DOHH2 (cell line): ENCODE results near the gene HS3ST5.

ENCODE experiments used
- H3F3A ChIP-seq: fragments of 200-600 bp; sonication (generic), shearing (Covaris generic); 2 replicates; pipeline ENCODE4 v1.6.0; 2016; ENCODE audit warnings: antibody characterized with exemption, mild to moderate bottlenecking; ENCODE audit not compliant: control insufficient read depth, insufficient read depth
- H3K27ac ChIP-seq: fragments of 200-600 bp; sonication (generic); 2 replicates; pipeline ENCODE4 v1.5.1; 2014; ENCODE audit warnings: low read depth, mild to moderate bottlenecking, low read length, moderate library complexity
- H3K27me3 ChIP-seq: fragments of 200-600 bp; sonication (generic); 2 replicates; pipeline ENCODE4 v1.6.1; 2014; ENCODE audit warnings: mild to moderate bottlenecking, low read length, mixed read lengths; ENCODE audit not compliant: control insufficient read depth
- H3K36me3 ChIP-seq: fragments of 200-600 bp; sonication (generic); 2 replicates; pipeline ENCODE4 v1.6.1; 2014; ENCODE audit warnings: mild to moderate bottlenecking, low read length, moderate library complexity, mixed read lengths; ENCODE audit not compliant: control insufficient read depth
- H3K4me1 ChIP-seq: fragments of 200-600 bp; sonication (generic); 2 replicates; pipeline ENCODE4 v1.6.1; 2014; ENCODE audit warnings: mild to moderate bottlenecking, low read length, mixed read lengths; ENCODE audit not compliant: control insufficient read depth
- H3K4me2 ChIP-seq: fragments of 200-600 bp; sonication (generic); 2 replicates; pipeline ENCODE4 v1.6.0; 2014; ENCODE audit warnings: mild to moderate bottlenecking, low read length, moderate library complexity
- H3K4me3 ChIP-seq: fragments of 200-600 bp; sonication (generic); 2 replicates; pipeline ENCODE4 v1.5.1; 2014; ENCODE audit warnings: mild to moderate bottlenecking, low read length, mixed read lengths
- H3K79me2 ChIP-seq: fragments of 200-600 bp; sonication (generic); 2 replicates; pipeline ENCODE4 v1.6.1; 2014; ENCODE audit warnings: mild to moderate bottlenecking, low read length, mixed read lengths; ENCODE audit not compliant: control insufficient read depth
- H3K9me2 ChIP-seq: fragments of 200-600 bp; sonication (generic); replicated peaks from 2 replicates; pipeline ENCODE4 v1.6.1; 2014; ENCODE audit warnings: mild to moderate bottlenecking, low read length, mixed read lengths; ENCODE audit not compliant: control insufficient read depth
- H3K9me3 ChIP-seq: fragments of 200-600 bp; sonication (generic); 2 replicates; pipeline ENCODE4 v1.6.1; 2014; ENCODE audit warnings: antibody characterized with exemption, low read length, mixed read lengths; ENCODE audit not compliant: control insufficient read depth, insufficient read depth
- H4K20me1 ChIP-seq: fragments of 200-600 bp; sonication (generic); 2 replicates; pipeline ENCODE4 v1.6.0; 2014; ENCODE audit warnings: low read depth, mild to moderate bottlenecking, antibody characterized with exemption, low read length, moderate library complexity; ENCODE audit not compliant: control insufficient read depth, insufficient read depth
- CTCF ChIP-seq: fragments of 200-600 bp; sonication (generic); IDR thresholded peaks from one replicate; pipeline ENCODE4 v1.5.1; 2014; ENCODE audit warnings: antibody characterized with exemption, mild to moderate bottlenecking, low read depth, low read length; ENCODE audit not compliant: poor library complexity, severe bottlenecking
- EZH2phosphoT487 ChIP-seq: fragments of 200-600 bp; sonication (generic); IDR thresholded peaks from 2 replicates; pipeline ENCODE4 v1.6.1; 2017; ENCODE audit warnings: borderline replicate concordance, mild to moderate bottlenecking, antibody characterized with exemption, low read length, moderate library complexity, mixed read lengths

HS3ST5 gene

DNA sequence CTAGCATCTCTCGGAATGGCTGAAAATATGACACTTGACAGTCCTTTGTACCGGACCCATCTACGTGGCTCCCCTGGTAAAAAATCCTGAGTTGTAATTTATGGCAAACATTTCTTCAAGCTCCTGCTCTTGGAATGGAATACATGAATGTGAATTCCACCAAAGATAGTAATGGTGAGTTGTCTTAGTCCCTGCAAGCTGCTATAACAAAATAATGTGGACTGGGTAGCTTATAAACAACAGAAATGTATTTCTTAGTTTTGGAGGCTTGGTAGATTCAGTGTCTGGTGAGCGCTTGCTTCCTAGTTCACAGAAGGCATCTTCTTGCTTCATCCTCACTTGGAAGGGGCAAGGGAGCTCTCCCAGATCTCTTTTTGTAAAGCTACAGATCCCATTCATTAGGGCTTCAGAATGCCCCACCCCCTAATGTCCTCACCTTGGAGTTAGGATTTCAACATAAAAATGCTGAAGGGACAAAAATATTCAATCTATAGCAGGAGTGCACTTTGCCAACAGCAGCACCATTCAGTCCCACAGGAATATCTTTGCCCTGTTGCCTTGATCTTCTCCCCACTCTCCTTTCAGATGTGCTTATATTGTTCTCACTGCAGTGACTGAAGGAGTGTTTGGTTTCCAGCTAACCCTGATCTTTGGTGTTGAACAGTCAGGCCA, 204.1 kb downstream of the HS3ST5 start:
- Histone ChIP-seq H3F3A (no peaks in the 10 kb centered on the region), H3K4me2 (no peak overlapping the region), H3K27ac (no peak overlapping the region), H3K9me3 (no peaks in the 10 kb centered on the region), H3K9me2 (no peaks in the 10 kb centered on the region), H3K4me1 (no peaks in the 10 kb centered on the region), H3K27me3 (no peaks in the 10 kb centered on the region), H3K36me3 (no peaks in the 10 kb centered on the region), H3K4me3 (no peak overlapping the region), H3K79me2 (no peaks in the 10 kb centered on the region), H4K20me1 (no peaks in the 10 kb centered on the region)
- TF ChIP-seq CTCF (no peak), EZH2phosphoT487 (no peak)

- no peak overlapping the region for H3K4me2 ChIP-seq
- TF ChIP-seq EZH2phosphoT487 (no peak), CTCF (no peak)
Observed at GRCh38 chr6:114135363-114135971, 207.4 kb downstream of the HS3ST5 start.

DNA sequence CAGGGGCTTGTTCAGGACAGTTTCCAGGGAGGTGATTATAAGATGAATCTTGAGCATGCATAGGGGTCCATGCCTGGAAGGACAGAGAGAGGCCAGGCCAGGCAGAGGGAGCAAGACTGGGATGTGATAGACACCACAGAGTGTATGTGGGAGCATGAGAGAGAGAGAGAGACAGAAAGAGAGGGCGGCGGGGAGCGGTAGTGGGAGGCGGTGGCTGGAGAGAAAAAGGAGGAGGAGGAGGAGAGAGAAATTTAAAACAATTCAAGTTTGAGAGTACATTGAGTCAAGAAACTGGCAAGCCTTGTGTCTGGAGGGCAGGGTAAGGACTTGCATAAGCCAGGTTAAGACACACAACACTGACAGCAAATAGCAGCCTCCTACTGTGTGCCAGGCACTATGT, 209.0 kb downstream of the HS3ST5 start:
- Histone ChIP-seq H3K36me3 (no peaks in the 10 kb centered on the region), H3K4me3 (no peak overlapping the region), H3K4me2 (no peak overlapping the region), H3K4me1 (no peaks in the 10 kb centered on the region), H3K27ac (no peak overlapping the region), H3K27me3 (no peaks in the 10 kb centered on the region), H4K20me1 (no peaks in the 10 kb centered on the region), H3K9me3 (no peaks in the 10 kb centered on the region), H3K9me2 (no peaks in the 10 kb centered on the region), H3K79me2 (no peaks in the 10 kb centered on the region), H3F3A (no peaks in the 10 kb centered on the region)
- TF ChIP-seq EZH2phosphoT487 = no peak
- no peak for TF ChIP-seq CTCF

More at GRCh38 chr6:114135363-114135971, 207.4 kb downstream of the HS3ST5 start:
- no peaks in the 10 kb centered on the region for H3F3A ChIP-seq
- H3K9me3 ChIP-seq = no peaks in the 10 kb centered on the region
- no peaks in the 10 kb centered on the region for H3K79me2 ChIP-seq
- no peaks in the 10 kb centered on the region for H3K4me1 ChIP-seq
- H3K9me2 ChIP-seq = no peaks in the 10 kb centered on the region
- no peak overlapping the region for H3K4me3 ChIP-seq
- no peaks in the 10 kb centered on the region for H4K20me1 ChIP-seq
- H3K27me3 ChIP-seq = no peaks in the 10 kb centered on the region
- H3K36me3 ChIP-seq = no peaks in the 10 kb centered on the region
- no peak overlapping the region for H3K27ac ChIP-seq
